Endothelial cell (in vitro differentiated cells): ENCODE results near the gene BRCC3. TPM values are rescaled to one million over a fixed set of nuclear protein-coding genes. Genes with fewer than 3 reads are reported as not detected.
A peak's percentile ranks its signal among the peaks of the same experiment; 100 is the strongest.
"Not testable (repeated sequence)": the region's sequence is repeated elsewhere in the genome, so short reads cannot be mapped to it uniquely, and the experiment has no call there.

Source experiments
- DNase-seq: peaks from one replicate; pipeline ENCODE4 v3.0.0; 2021; ENCODE audit warnings: low spot score
- H3K27ac Mint-ChIP-seq: one replicate; pipeline ENCODE4 v1.8.0; 2021; ENCODE audit warnings: mixed read lengths, inconsistent platforms; ENCODE audit not compliant: unreplicated experiment
- H3K27me3 Mint-ChIP-seq: one replicate; pipeline ENCODE4 v1.8.0; 2021; ENCODE audit warnings: mild to moderate bottlenecking, moderate library complexity, mixed read lengths, inconsistent platforms; ENCODE audit not compliant: unreplicated experiment
- H3K36me3 Mint-ChIP-seq: one replicate; pipeline ENCODE4 v1.8.0; 2021; ENCODE audit warnings: mild to moderate bottlenecking, low read depth, mixed read lengths, inconsistent platforms; ENCODE audit not compliant: unreplicated experiment
- H3K4me1 Mint-ChIP-seq: one replicate; pipeline ENCODE4 v1.8.0; 2021; ENCODE audit warnings: mild to moderate bottlenecking, mixed read lengths, inconsistent platforms; ENCODE audit not compliant: unreplicated experiment
- H3K4me3 Mint-ChIP-seq: one replicate; pipeline ENCODE4 v1.8.0; 2021; ENCODE audit warnings: mild to moderate bottlenecking, mixed read lengths, inconsistent platforms; ENCODE audit not compliant: unreplicated experiment
- H3K9me3 Mint-ChIP-seq: one replicate; pipeline ENCODE4 v1.8.0; 2021; ENCODE audit warnings: mixed read lengths, inconsistent platforms; ENCODE audit not compliant: unreplicated experiment
- CTCF ChIP-seq: fragments of 200-600 bp; sonication (generic); IDR thresholded peaks from one replicate; pipeline ENCODE4 v1.5.0; 2021; ENCODE audit warnings: antibody characterized with exemption; ENCODE audit not compliant: unreplicated experiment
- total RNA-seq: library from RNA; stranded (reverse); fragmentation: NEBNext Ultra II Directional; extraction: Animal tissue kit (Norgen Biotek cat#: 25700); gene quantifications from one replicate; pipeline ENCODE4 v1.2.1, GENCODE V29; 2021; ENCODE audit not compliant: unreplicated experiment

The BRCC3 gene
- total RNA-seq, 1 donor from 2014 or later = 42.5 TPM

GRCh38 chrX:155143959-155144548 is 72.7 kb downstream of the BRCC3 start:
- H3K27ac Mint-ChIP-seq = no peak overlapping the region
- no peak overlapping the region for H3K4me3 Mint-ChIP-seq
- no peaks in the 10 kb centered on the region for H3K4me1 Mint-ChIP-seq
- H3K36me3 Mint-ChIP-seq = no peaks in the 10 kb centered on the region
- no peaks in the 10 kb centered on the region for H3K9me3 Mint-ChIP-seq
- no peak for TF ChIP-seq CTCF
- DNase-seq = no peak
- no peaks in the 10 kb centered on the region for H3K27me3 Mint-ChIP-seq

GRCh38 chrX:155144926-155145325 is 73.6 kb downstream of the BRCC3 start:
- H3K27ac Mint-ChIP-seq = no peak overlapping the region
- no peak for DNase-seq
- H3K4me1 Mint-ChIP-seq = no peaks in the 10 kb centered on the region
- H3K27me3 Mint-ChIP-seq = no peaks in the 10 kb centered on the region
- H3K4me3 Mint-ChIP-seq = no peak overlapping the region
- no peaks in the 10 kb centered on the region for H3K36me3 Mint-ChIP-seq
- H3K9me3 Mint-ChIP-seq = no peaks in the 10 kb centered on the region
- no peak for TF ChIP-seq CTCF

- H3K4me3 Mint-ChIP-seq, H3K27me3 Mint-ChIP-seq, H3K9me3 Mint-ChIP-seq, H3K4me1 Mint-ChIP-seq, H3K27ac Mint-ChIP-seq, H3K36me3 Mint-ChIP-seq, DNase-seq: not testable (repeated sequence)
These were observed 76.3 kb downstream of the BRCC3 start for GRCh38 chrX:155147612-155148011.

GRCh38 chrX:155148166-155148565 is 76.9 kb downstream of the BRCC3 start:
- H3K27me3 Mint-ChIP-seq, H3K4me3 Mint-ChIP-seq, H3K4me1 Mint-ChIP-seq, H3K36me3 Mint-ChIP-seq, DNase-seq, H3K9me3 Mint-ChIP-seq, H3K27ac Mint-ChIP-seq: not testable (repeated sequence)

GRCh38 chrX:155148724-155149537 is 77.6 kb downstream of the BRCC3 start:
- Mint-ChIP-seq H3K27ac (no peak overlapping the region), H3K4me1 (no peaks in the 10 kb centered on the region), H3K9me3 (no peaks in the 10 kb centered on the region), H3K4me3 (no peak overlapping the region), H3K36me3 (no peaks in the 10 kb centered on the region), H3K27me3 (no peaks in the 10 kb centered on the region)
- peak; percentile 16 for DNase-seq
- TF ChIP-seq CTCF = peak; percentile 28

- no peak for DNase-seq
- H3K27ac Mint-ChIP-seq = no peak overlapping the region
- H3K36me3 Mint-ChIP-seq = no peaks in the 10 kb centered on the region
- no peak for TF ChIP-seq CTCF
- peaks cover 4% of the 10 kb centered on the region for H3K27me3 Mint-ChIP-seq
- H3K4me1 Mint-ChIP-seq = no peaks in the 10 kb centered on the region
- H3K4me3 Mint-ChIP-seq = no peak overlapping the region
- H3K9me3 Mint-ChIP-seq = no peaks in the 10 kb centered on the region
These were observed 98.6 kb downstream of the BRCC3 start for GRCh38 chrX:155169881-155170280.
